WI38 (cell line): ENCODE results near the gene C4orf51.

Experiments used
- H3K4me3 ChIP-seq: 2 replicates; pipeline ENCODE4 v1.5.1; 2011; ENCODE audit warnings: low read depth, mild to moderate bottlenecking, control low read depth, low read length
- TF ChIP-seq, protein P1 (sequence below): IDR thresholded peaks from 2 replicates; pipeline ENCODE4 v1.5.1; 2012; ENCODE audit warnings: low read depth, mild to moderate bottlenecking, control low read depth, low read length

C4orf51 gene

DNA sequence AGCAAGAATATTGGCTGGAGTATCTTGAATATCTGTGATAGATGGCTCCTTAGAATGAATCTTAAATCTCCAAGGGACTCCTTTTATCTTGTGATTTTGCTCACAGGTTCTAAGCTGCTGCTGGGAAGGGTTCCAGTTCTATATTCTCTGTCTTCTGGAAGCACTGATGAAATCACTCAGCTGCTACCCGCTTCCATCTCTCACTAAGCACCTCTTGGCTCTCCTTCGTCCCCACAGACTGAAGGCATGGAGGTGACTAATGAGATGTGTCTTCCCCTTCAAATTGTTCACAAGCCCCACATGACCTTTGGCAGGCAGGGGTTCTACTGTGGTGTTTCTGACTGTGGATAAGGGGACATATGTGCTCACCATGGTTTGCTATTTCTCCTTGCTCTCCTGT is 75.9 kb downstream of the C4orf51 start:
- H3K4me3 ChIP-seq = no peak overlapping the region
- TF ChIP-seq, protein P1, sequence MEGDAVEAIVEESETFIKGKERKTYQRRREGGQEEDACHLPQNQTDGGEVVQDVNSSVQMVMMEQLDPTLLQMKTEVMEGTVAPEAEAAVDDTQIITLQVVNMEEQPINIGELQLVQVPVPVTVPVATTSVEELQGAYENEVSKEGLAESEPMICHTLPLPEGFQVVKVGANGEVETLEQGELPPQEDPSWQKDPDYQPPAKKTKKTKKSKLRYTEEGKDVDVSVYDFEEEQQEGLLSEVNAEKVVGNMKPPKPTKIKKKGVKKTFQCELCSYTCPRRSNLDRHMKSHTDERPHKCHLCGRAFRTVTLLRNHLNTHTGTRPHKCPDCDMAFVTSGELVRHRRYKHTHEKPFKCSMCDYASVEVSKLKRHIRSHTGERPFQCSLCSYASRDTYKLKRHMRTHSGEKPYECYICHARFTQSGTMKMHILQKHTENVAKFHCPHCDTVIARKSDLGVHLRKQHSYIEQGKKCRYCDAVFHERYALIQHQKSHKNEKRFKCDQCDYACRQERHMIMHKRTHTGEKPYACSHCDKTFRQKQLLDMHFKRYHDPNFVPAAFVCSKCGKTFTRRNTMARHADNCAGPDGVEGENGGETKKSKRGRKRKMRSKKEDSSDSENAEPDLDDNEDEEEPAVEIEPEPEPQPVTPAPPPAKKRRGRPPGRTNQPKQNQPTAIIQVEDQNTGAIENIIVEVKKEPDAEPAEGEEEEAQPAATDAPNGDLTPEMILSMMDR = no peak

DNA sequence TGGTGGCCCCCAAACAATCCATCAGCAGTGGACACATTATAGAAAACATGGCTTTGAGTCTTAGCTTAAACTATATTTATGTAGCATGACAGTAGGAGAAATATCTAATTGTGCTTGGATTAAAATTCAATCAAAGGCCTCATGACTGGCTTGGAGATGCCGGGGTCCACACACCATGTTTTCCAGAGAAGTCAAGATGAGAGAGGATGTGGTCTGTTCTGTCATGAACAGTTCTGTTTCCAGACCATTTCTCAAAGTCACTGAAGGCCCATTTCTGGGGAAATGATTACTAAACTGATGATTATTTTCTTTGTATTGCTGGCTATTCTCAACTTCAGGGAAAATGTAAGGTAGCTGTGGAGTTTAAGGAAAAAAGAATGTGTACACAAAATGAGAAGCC is 76.3 kb downstream of the C4orf51 start:
- TF ChIP-seq, protein P1 = no peak
- no peak overlapping the region for H3K4me3 ChIP-seq

DNA sequence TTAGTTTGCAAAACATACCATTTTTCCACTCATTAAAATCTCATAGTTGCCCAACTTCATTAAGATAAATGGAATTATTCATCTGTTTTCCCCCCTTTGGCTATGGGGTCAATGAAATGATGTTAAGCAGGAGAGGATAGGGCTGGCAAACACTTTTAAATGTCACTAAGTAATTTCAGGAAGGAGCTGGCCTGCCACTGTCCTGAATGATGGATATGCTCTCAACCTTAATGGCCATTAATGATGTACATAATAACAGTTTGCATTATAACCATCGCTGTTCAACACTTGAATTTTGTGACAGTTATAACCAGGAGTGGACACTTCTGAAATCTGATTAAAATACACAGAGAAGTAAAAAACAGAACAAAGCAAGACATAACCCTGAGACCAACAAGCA is 77.2 kb downstream of the C4orf51 start:
- TF ChIP-seq, protein P1 = no peak
- H3K4me3 ChIP-seq = no peak overlapping the region

DNA sequence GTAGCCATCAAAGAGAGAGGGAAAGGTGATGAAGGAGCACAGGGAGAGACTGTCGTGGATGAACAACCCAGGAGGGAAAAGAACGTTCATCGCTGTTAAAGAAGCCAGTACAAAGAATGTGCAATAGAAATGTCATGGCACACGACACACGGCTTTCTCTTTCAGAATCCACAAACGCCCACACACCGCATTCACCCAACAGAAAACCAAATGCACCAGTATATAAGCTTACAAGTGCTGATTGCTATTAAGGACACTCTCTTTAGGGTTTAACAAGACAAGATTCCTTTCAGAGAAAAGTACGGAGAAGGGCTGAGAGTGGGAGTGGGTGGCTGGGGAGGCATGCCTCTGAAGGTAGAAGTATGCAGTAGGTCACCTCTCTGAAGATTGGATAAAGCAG is 80.2 kb downstream of the C4orf51 start:
- TF ChIP-seq, protein P1 = no peak
- H3K4me3 ChIP-seq = no peak overlapping the region

DNA sequence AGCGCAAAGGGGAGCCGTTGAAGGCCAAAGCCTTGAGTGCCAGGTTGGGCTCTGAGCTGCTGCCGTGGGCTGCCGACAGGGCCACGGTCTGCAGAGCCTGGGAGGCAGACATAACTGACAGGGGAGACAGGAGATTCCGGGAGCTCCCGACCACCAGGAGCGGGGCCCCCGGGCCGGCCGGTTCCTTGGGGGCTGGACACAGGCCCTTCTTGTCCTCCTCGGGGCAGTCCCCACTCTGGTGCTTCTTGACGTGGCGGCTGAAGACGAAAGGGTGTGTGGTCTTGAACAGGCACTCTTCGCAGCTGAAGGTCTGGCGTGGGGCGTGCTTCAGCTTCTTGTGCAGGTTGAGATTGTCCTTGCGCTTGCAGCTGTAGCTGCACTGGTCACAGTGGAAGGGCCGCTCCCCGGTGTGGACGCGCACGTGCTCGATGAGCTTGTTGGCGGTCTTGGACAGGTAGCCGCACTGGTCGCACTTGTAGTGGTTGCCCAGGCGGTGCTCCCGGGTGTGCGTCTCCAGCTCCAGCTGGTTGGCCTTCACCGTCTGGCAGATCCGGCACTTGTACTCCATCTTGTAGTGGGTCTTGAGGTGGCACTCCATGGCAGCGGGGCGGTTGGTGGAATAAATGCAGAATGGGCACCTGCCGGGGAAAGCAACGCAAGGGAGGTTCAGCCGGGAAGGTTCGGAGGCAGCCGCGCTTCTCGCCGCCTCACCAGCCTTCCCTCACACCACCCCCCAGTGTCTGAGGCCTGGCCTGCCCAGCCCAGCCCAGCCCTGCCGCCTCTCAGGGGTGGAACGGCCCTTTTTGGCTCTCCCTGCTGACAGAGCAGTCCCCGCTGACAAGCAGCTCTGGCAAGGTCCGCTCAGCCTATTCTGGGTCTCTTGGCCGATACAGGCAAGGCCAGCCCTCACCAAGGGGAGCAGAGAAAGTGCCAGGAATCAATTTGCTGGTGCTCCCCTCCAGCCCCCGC is 81.3 kb downstream of the C4orf51 start:
- TF ChIP-seq, protein P1 = no peak

DNA sequence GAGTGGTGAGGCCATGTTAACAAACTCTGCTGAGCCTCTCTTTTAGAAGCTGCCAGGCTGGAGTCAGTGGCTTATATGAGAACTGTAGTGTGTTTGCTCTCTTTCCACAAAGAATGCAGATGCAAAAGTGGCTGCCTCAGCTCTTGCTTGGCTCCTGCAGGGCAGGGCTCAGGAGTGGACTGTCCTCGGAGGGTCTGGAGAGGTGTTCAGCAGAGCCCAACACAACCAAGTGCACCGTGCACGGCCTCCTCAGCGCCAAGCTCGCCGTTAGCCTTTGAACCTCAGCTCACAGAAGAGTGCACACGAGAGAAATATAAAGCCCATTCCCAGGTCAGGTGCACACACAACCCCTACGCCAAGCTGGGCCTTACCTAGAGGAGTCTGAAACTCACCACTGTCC is 82.8 kb downstream of the C4orf51 start:
- no peak overlapping the region for H3K4me3 ChIP-seq
- TF ChIP-seq, protein P1 = no peak

More for the DNA sequence above, 81.3 kb downstream of the C4orf51 start:
- no peak overlapping the region for H3K4me3 ChIP-seq

DNA sequence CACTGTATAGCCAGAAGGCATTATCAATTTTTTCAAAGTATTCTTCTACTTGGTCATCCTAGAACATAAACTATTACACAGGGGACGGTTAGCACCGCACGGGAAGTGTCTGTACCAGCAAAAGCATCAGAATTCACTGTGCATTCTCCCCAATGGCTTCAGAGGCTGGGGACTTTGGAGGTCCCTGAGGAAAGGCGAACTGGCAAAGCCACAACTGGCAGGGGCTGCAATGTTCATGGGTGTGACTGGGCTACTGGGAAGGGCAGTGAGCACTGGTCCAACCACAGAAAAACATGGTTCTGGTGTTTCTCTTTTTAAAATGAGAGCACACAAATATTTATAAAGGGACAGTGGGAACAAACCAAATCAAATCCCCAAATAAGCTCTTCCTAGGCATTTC is 83.5 kb downstream of the C4orf51 start:
- no peak overlapping the region for H3K4me3 ChIP-seq
- TF ChIP-seq, protein P1 = no peak
